Kidney (tissue), 14 donors: ENCODE results near the gene UBE2S. TPM values are rescaled to one million over a fixed set of nuclear protein-coding genes. Genes with fewer than 3 reads are reported as not detected.
A peak's percentile ranks its signal among the peaks of the same experiment; 100 is the strongest.

ENCODE experiments used
- DNase-seq, 5 donors: peaks; one replicate each; pipeline ENCODE4 v3.0.0-alpha.2; 2013 to 2020
- FAIRE-seq: peaks from 2 replicates; lab custom pipeline; 2012; peaks lifted over from hg19 to GRCh38; lab: Jason Lieb, UNC
- H3K27ac ChIP-seq, 2 donors: one replicate each; pipeline ENCODE4 v1.7.0; 2013; ENCODE audit warnings: low read depth in 2 of 2, low read length in 2 of 2, inconsistent platforms in 1 of 2
- H3K27me3 ChIP-seq: one replicate; pipeline ENCODE4 v1.7.1; 2013; ENCODE audit warnings: low read length, inconsistent platforms; ENCODE audit not compliant: control insufficient read depth, insufficient read depth
- H3K36me3 ChIP-seq, 3 donors: one replicate each; pipeline versions ENCODE4 v1.7.0 to v1.7.1; 2013; ENCODE audit warnings: low read length in 3 of 3, control low read depth in 1 of 3, inconsistent platforms in 1 of 3; ENCODE audit not compliant: insufficient read depth in 3 of 3, control insufficient read depth in 2 of 3
- H3K4me1 ChIP-seq, 3 donors: one replicate each; pipeline versions ENCODE4 v1.7.0 to v1.7.1; 2013; ENCODE audit warnings: low read length in 3 of 3, inconsistent platforms in 1 of 3, low read depth in 1 of 3; ENCODE audit not compliant: control insufficient read depth in 2 of 3, insufficient read depth in 2 of 3
- H3K4me3 ChIP-seq, 3 donors: one replicate each; pipeline versions ENCODE4 v1.7.0 to v1.8.1; 2013; ENCODE audit warnings: low read length in 3 of 3, control low read depth in 1 of 3, inconsistent platforms in 1 of 3
- H3K9ac ChIP-seq, 3 donors: one replicate each; pipeline versions ENCODE4 v1.7.0 to v1.7.1; 2013; ENCODE audit warnings: low read length in 3 of 3, control low read depth in 1 of 3, inconsistent platforms in 1 of 3
- H3K9me3 ChIP-seq, 3 donors: one replicate each; pipeline versions ENCODE4 v1.7.0 to v1.7.1; 2013; ENCODE audit warnings: low read length in 3 of 3, control low read depth in 1 of 3, inconsistent platforms in 1 of 3; ENCODE audit not compliant: control insufficient read depth in 2 of 3, insufficient read depth in 1 of 3
- CTCF ChIP-seq: IDR thresholded peaks from 3 replicates; pipeline ENCODE4 v1.5.1; 2012; ENCODE audit warnings: mild to moderate bottlenecking, moderate library complexity, borderline replicate concordance; ENCODE audit not compliant: insufficient read depth; ENCODE audit errors: extremely low read depth
- intact Hi-C: fragments of 100-400 bp; cut with DNase I; formaldehyde crosslinking; loops from one replicate; pipeline ENCODE4 v1.11.1; 2022
- polyA plus RNA-seq: library from polyadenylated mRNA; stranded (reverse); fragments of 350-450 nt; fragmentation: Illumina TruSeq; extraction: RNeasy Lipid Tissue Mini Kit (QIAGEN cat#74804); gene quantifications from one replicate; pipeline ENCODE4 v1.2.3, GENCODE V29; 2014; ENCODE audit warnings: low read depth, low replicate concordance; ENCODE audit not compliant: insufficient read depth
- total RNA-seq: library from RNA; stranded (reverse); fragmentation: NEBNext Ultra II Directional; extraction: Animal tissue kit (Norgen Biotek cat#: 25700); gene quantifications from one replicate; pipeline ENCODE4 v1.2.1, GENCODE V29; 2021
- donor health status: control.
- donor health status: control.
- donor health status: control.
- donor health status: control.
- donor health status: control.
- donor health status: DM: yes; HTN: yes; CAD: no.
- donor health status: Normal renal cell carcinoma (clear cell type).

Gene UBE2S
- total and polyA plus RNA-seq, 2 donors from 2014 or later = 16.8 to 20.8 TPM

- H3K9me3 ChIP-seq = no peaks in the 10 kb centered on the region
- TF ChIP-seq CTCF = no peak
- FAIRE-seq (no peak), DNase-seq (peak in 1 of 5 donors; percentile 20)
- H3K4me3 ChIP-seq = no peak overlapping the region
- H3K9ac ChIP-seq = no peak overlapping the region
- H3K4me1 ChIP-seq = no peaks in the 10 kb centered on the region
- intact Hi-C loops = no loop called here
- H3K27me3 ChIP-seq = peaks cover 36% of the 10 kb centered on the region
- H3K27ac ChIP-seq = no peak overlapping the region
- no peaks in the 10 kb centered on the region for H3K36me3 ChIP-seq
These were observed 40.0 kb upstream of the UBE2S start for GRCh38 chr19:55447421-55448174.

GRCh38 chr19:55446060-55446459 is 38.5 kb upstream of the UBE2S start:
- Histone ChIP-seq H3K27me3 (peaks cover 44% of the 10 kb centered on the region), H3K27ac (no peak overlapping the region), H3K36me3 (no peaks in the 10 kb centered on the region), H3K9me3 (no peaks in the 10 kb centered on the region), H3K4me3 (no peak overlapping the region), H3K4me1 (peaks cover 0 to 2% (median 0%) of the 10 kb centered on the region in 3 donors), H3K9ac (no peak overlapping the region)
- no peak for DNase-seq
- no peak for FAIRE-seq
- intact Hi-C loops = no loop called here
- no peak for TF ChIP-seq CTCF

GRCh38 chr19:55444646-55445045 is 37.1 kb upstream of the UBE2S start:
- Histone ChIP-seq H3K4me3 (no peak overlapping the region), H3K27me3 (peaks cover 48% of the 10 kb centered on the region), H3K4me1 (peaks cover 0 to 4% (median 0%) of the 10 kb centered on the region in 3 donors), H3K9me3 (no peaks in the 10 kb centered on the region), H3K27ac (no peak overlapping the region), H3K9ac (no peak overlapping the region), H3K36me3 (no peaks in the 10 kb centered on the region)
- TF ChIP-seq CTCF = no peak
- FAIRE-seq (no peak), DNase-seq (no peak)
- intact Hi-C loops = no loop called here
